Choroid plexus epithelial cell (primary cell): ENCODE measurements around the gene TMEM131.
"Not testable (repeated sequence)": the region's sequence is repeated elsewhere in the genome, so short reads cannot be mapped to it uniquely, and the experiment has no call there.

Experiments
- DNase-seq: peaks from one replicate; pipeline ENCODE4 v3.0.0-alpha.2; 2010; ENCODE audit warnings: low read depth
- H3K4me3 ChIP-seq: 2 replicates; pipeline ENCODE4 v1.5.1; 2011; ENCODE audit warnings: low read depth, mild to moderate bottlenecking, control low read depth, low read length, moderate library complexity
- TF ChIP-seq, protein P1 (sequence below): conservative IDR thresholded peaks from 2 replicates; pipeline ENCODE4 v1.5.1; 2011; ENCODE audit warnings: low read depth, mild to moderate bottlenecking, control low read depth, inconsistent platforms, low read length, moderate library complexity

TMEM131 gene

DNA sequence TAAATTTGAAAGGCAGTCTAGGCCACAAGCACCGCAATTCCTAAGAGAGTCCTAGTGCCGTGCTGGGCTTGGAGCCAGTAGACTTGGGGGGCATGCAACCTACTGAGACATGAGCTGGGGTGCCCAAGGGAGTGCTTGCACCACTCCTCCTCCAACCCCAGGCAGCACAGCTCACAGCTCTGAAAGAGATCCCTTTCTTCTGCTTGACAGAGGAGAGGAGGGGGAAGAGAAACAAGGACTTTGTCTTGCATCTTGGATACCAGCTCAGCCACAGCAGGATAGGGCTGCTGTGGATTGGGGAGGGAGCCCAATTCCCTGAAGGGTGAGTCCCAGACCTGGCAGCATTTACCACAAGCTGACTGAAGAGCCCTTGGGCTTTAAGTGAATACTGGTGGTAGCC, 134.6 kb downstream of the TMEM131 start:
- TF ChIP-seq, protein P1, sequence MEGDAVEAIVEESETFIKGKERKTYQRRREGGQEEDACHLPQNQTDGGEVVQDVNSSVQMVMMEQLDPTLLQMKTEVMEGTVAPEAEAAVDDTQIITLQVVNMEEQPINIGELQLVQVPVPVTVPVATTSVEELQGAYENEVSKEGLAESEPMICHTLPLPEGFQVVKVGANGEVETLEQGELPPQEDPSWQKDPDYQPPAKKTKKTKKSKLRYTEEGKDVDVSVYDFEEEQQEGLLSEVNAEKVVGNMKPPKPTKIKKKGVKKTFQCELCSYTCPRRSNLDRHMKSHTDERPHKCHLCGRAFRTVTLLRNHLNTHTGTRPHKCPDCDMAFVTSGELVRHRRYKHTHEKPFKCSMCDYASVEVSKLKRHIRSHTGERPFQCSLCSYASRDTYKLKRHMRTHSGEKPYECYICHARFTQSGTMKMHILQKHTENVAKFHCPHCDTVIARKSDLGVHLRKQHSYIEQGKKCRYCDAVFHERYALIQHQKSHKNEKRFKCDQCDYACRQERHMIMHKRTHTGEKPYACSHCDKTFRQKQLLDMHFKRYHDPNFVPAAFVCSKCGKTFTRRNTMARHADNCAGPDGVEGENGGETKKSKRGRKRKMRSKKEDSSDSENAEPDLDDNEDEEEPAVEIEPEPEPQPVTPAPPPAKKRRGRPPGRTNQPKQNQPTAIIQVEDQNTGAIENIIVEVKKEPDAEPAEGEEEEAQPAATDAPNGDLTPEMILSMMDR: no peak
- no peak for DNase-seq

DNA sequence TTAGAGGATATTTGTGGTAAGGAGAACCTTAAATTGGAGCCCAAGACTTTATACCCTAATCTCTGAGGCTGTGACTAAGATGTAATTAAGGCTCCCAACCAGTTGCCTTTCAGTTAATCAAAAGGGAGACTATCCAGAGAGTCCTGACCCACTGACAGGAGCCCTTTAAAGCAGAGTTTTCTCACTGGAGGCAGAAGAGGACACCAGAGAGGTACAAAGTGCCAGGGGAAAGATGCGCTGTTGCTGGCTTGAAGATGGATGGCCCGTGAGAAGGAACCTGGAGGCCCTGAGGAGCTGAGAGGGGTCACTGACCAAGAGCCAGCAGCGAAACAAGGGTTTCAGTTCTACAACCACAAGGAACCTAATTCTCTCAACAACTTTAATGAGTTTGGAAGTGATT, 137.3 kb downstream of the TMEM131 start:
- DNase-seq: no peak
- H3K4me3 ChIP-seq: no peak overlapping the region
- TF ChIP-seq, protein P1: no peak

More for the DNA sequence above, 134.6 kb downstream of the TMEM131 start:
- H3K4me3 ChIP-seq: no peak overlapping the region

DNA sequence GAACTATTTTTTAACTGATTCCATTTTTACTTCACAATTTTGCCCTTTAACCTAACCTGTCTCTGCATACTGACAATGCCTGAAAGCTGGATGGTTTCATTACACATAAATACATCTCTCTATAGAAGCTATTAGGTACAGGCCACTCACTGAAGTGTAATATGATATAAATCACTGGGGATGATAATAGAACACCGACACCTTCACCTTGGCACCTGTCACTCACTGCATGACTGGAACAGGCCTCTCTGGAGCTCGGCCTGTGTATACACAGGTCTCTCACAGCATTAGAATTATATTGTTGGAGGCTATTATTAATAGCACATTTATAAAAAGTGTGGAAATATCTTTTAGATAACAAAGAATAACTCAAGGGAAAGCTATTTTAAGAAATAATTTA, 138.2 kb downstream of the TMEM131 start:
- DNase-seq: no peak
- TF ChIP-seq, protein P1: no peak
- H3K4me3 ChIP-seq: no peak overlapping the region

DNA sequence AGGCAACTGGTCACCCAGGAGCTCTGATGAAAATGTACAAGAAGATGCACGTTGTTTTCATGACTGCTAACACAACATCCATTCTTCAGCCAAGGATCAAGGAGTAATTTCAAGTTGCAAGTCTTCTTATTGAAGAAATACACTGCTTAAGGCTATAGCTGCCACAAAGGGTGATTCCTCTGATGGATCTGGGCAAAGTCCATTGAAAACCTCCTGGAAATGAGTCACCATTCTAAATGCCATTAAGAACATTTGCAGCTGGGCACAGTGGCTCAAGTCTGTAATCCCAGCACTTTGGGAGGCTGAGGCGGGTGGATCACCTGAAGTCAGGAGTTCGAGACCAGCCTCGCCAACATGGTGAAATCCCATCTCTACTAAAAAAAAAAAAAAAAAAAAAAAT, 142.7 kb downstream of the TMEM131 start:
- not testable (repeated sequence) for H3K4me3 ChIP-seq, DNase-seq

DNA sequence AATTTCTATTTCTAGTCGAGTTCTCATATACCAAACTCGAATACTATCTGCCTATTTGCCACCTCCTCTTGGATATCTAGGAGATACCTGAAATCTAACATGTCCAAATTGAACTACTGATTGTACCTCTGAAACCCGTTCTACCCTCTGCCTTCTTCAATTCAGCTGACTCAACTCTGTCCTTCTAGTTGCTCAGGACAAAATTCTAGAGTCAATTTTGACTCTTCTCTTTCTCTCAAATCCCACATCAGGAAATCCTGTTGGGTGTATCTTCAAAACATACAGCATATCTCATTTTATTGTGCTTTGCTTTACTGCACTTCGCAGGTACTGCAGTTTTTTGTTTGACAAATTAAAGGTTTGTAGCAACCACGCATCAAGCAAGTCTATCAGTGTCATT, 144.6 kb downstream of the TMEM131 start:
- TF ChIP-seq, protein P1: no peak
- no peak for DNase-seq

DNA sequence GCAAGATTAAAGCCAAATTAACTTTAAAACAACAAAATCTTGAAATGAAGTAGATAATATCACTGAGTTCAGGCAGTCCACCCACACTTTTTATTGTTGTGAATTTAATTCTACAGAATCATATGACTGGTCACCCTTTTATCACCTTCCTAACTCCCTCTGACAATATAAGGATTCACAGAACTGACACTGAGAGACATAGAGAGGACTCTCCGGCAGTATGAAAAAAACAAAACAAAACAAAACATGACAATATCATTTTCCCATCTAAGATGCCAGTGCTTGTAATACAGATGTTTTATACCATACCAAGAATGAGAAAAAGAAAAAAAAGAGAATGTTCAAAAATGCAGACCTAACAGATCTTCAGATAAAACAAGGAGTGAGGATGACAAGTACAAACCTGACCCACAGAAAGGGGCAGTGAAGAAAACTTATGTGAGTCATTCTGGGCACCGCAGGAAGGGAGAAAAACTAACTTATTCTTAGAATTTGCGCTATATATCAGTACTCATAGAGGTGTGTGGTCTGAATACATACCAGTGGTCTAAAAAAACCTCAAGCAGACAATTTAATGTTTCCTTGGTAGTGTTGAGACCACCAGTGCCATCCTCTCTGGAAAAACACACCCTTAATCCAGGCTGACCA, 145.7 kb downstream of the TMEM131 start:
- TF ChIP-seq, protein P1: no peak
- no peak overlapping the region for H3K4me3 ChIP-seq
- peak; percentile 62 for DNase-seq

More for the DNA sequence above, 144.6 kb downstream of the TMEM131 start:
- no peak overlapping the region for H3K4me3 ChIP-seq

DNA sequence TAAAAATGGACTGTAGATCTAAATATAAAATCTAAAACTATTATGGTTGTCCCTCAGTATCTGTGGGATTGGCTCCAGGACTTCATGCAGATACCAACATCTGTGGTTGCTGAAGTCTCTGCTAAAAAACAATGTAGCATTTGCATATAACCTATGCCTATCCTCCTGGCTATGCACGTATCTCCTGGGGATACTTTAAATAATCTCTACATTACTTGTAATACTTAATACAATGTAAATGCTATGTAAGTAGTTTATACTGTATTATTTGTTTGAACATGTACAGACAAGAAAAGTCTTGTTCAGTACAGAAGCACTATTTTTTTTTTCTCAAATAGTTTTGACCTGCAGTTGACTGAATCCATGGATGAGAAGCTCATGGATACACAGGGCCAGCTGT, 147.4 kb downstream of the TMEM131 start:
- DNase-seq: no peak
- no peak overlapping the region for H3K4me3 ChIP-seq
- TF ChIP-seq, protein P1: no peak

DNA sequence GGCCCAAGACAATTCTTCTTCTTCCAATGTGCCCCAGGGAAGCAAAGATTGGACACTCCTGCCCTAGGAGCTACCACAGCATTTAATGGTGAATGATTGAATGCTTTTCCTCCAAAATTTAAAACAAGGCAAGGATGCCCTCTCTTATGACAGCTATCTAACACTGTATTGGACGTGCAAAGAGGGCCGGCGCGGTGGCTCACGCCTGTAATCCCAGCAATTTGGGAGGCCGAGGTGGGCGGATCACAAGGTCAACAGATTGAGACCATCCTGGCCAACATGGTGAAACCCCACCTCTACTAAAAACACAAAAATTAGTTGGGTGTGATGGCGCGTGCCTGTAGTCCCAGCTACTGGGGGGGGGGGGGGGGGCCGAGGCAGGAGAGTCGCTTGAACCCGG, 149.0 kb downstream of the TMEM131 start:
- DNase-seq, H3K4me3 ChIP-seq: not testable (repeated sequence)
